IPS DF 6.9 (cell line): Measurements from ENCODE around the gene CUX1.
"Not testable (repeated sequence)": the region's sequence is repeated elsewhere in the genome, so short reads cannot be mapped to it uniquely, and the experiment has no call there.

Experiments used
- DNase-seq: peaks from one replicate; pipeline ENCODE4 v3.0.0-alpha.2; 2013; ENCODE audit warnings: low read depth, low spot score
- H3K27ac ChIP-seq: one replicate; pipeline ENCODE4 v1.5.1; 2013; ENCODE audit warnings: low read length, control low read depth
- H3K27me3 ChIP-seq: 2 replicates; pipeline ENCODE4 v1.6.1; 2013; ENCODE audit warnings: mild to moderate bottlenecking, low read length; ENCODE audit not compliant: control insufficient read depth, insufficient read depth
- H3K36me3 ChIP-seq: 2 replicates; pipeline ENCODE4 v1.6.1; 2013; ENCODE audit warnings: low read length; ENCODE audit not compliant: control insufficient read depth, insufficient read depth
- H3K4me1 ChIP-seq: 2 replicates; pipeline ENCODE4 v1.6.1; 2013; ENCODE audit warnings: low read length; ENCODE audit not compliant: control insufficient read depth, insufficient read depth
- H3K4me3 ChIP-seq: 2 replicates; pipeline ENCODE4 v1.5.1; 2013; ENCODE audit warnings: mild to moderate bottlenecking, low read length
- H3K9me3 ChIP-seq: 2 replicates; pipeline ENCODE4 v1.6.1; 2013; ENCODE audit warnings: low read length, inconsistent platforms; ENCODE audit not compliant: control insufficient read depth, insufficient read depth
- WGBS: extraction: QIAGEN DNeasy Blood & Tissue Kit; methylation state at CpG from one replicate; pipeline ENCODE4 v1.1.7; 2013; ENCODE audit warnings: mixed read lengths, missing lambda C conversion rate; ENCODE audit not compliant: insufficient read length, insufficient coverage; 5-methylcytosine and 5-hydroxymethylcytosine counted together

Gene CUX1

DNA sequence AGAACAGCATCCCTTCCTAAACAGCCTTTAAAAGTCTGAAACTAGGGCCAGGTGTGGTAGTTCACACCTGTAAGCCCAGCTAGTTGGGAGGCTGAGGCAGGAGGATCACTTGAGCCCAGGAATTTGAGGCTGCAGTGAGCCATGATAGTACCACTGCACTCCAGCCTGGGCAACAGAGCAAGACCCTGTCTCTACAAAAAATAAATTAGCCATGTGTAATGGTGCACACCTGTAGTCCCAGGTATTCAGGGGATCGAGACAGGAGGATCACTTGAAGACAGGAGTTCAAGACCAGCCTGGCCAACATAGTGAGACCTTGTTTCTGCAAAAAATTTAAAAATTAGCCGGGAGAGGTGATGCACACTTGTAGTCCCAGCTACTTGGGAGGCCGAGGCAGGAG is 325.0 kb downstream of the CUX1 start:
- not testable (repeated sequence) for DNase-seq, H3K4me1 ChIP-seq, H3K4me3 ChIP-seq, H3K36me3 ChIP-seq, H3K27me3 ChIP-seq, H3K9me3 ChIP-seq, H3K27ac ChIP-seq
- no CpG with 5 or more reads among the region's 3 CpGs for WGBS

DNA sequence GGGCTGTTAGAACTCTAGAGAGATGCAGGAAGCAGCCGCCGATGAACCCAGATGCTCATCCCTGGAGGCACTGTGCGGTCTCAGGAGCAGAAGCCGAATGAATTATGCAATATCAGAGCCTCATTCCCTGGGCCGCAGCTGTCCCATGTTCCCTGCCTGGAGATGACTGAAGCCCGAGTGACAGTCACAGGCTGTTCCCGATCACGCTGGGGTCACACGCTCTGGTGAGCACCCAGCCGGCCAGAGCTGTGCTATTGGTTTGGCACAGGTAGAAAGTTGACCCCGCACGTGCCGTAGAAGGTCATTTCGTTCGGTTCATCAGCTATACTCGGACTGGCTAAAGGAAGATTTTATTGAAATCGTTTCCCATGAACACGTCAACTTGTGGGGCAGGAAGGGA is 328.7 kb downstream of the CUX1 start:
- no peaks in the 10 kb centered on the region for H3K36me3 ChIP-seq

DNA sequence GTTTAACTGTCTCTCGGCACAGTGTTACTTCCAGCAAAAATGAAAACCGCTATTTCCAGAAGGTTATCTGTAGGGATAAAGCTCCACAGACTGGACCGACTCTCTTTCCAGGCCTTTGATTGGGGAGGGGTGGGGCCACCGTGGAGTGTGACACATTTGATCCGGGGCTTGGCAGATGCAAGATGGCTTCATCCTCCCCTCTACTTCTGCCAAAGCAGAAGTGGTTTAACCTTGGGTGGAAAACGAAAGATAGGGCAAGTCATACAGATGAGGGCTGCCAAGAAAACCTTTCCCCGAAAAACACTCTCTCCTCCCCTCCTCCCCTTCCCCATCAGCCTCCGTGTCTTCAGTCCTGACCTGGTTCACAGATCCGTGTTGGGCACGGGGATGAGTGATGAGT is 329.6 kb downstream of the CUX1 start:
- Histone ChIP-seq H3K9me3 (no peaks in the 10 kb centered on the region), H3K4me3 (no peak overlapping the region), H3K27ac (no peak overlapping the region), H3K27me3 (no peaks in the 10 kb centered on the region), H3K36me3 (no peaks in the 10 kb centered on the region), H3K4me1 (no peaks in the 10 kb centered on the region)
- no peak for DNase-seq
- WGBS, result no CpG with 5 or more reads among the region's 10 CpGs

More for the DNA sequence above, 328.7 kb downstream of the CUX1 start:
- Histone ChIP-seq H3K4me3 (no peak overlapping the region), H3K27ac (no peak overlapping the region), H3K9me3 (no peaks in the 10 kb centered on the region), H3K27me3 (no peaks in the 10 kb centered on the region), H3K4me1 (no peaks in the 10 kb centered on the region)
- no peak for DNase-seq
- no CpG with 5 or more reads among the region's 18 CpGs for WGBS

GRCh38 chr7:102148799-102149198 is 331.4 kb downstream of the CUX1 start:
- DNase-seq, result no peak
- Histone ChIP-seq H3K4me3 (no peak overlapping the region), H3K4me1 (peaks cover 3% of the 10 kb centered on the region; the same call in 1 of the 2 replicates), H3K27ac (no peak overlapping the region), H3K9me3 (no peaks in the 10 kb centered on the region), H3K36me3 (no peaks in the 10 kb centered on the region), H3K27me3 (no peaks in the 10 kb centered on the region)
- no CpG with 5 or more reads among the region's 9 CpGs for WGBS

DNA sequence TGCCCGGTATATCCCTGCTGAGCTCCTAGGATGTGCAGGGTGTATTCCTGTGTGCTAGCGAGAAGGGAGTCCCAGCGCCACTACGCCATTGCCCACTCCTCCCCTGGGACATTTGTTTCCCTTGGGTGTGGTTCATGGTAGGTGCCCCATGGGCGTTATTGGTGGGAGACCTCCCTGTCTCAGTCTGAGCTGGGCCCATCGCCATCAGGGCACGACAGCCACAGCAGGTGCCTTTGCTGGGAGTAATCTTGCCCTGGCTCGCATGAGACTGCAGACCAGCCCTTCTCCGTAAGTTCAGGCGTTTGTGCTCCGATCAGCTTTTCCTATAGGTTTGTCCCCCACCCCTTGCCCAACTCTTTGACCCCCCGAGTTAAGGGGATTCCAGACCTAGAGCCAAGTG is 332.0 kb downstream of the CUX1 start:
- Histone ChIP-seq H3K4me1 (peaks cover 3% of the 10 kb centered on the region; the same call in 1 of the 2 replicates), H3K36me3 (no peaks in the 10 kb centered on the region), H3K9me3 (no peaks in the 10 kb centered on the region), H3K27ac (no peak overlapping the region), H3K27me3 (no peaks in the 10 kb centered on the region), H3K4me3 (no peak overlapping the region)
- DNase-seq, result no peak
- WGBS, result no CpG with 5 or more reads among the region's 12 CpGs

DNA sequence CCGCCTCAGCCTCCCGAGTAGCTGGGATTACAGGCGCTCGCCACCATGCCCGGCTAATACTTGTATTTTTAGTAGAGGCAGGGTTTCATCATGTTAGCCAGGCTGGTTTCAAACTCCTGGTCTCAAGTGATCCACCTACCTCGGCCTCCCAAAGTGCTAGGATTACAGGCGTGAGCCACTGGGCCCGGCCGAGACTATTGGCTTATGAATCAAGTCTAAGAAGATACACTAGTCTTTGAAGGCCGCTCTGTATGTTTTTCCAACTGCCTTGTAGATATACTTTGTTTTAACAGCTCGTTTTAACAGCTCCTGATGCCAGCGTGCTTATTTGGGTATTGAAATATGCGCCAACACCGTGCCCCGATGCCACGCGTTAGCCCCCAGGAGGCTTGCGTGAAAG is 332.8 kb downstream of the CUX1 start:
- Histone ChIP-seq H3K36me3 (no peaks in the 10 kb centered on the region), H3K4me1 (peaks cover 3% of the 10 kb centered on the region; the same call in 1 of the 2 replicates), H3K27me3 (no peaks in the 10 kb centered on the region), H3K4me3 (no peak overlapping the region), H3K27ac (no peak overlapping the region), H3K9me3 (no peaks in the 10 kb centered on the region)
- no peak for DNase-seq
- no CpG with 5 or more reads among the region's 18 CpGs for WGBS

DNA sequence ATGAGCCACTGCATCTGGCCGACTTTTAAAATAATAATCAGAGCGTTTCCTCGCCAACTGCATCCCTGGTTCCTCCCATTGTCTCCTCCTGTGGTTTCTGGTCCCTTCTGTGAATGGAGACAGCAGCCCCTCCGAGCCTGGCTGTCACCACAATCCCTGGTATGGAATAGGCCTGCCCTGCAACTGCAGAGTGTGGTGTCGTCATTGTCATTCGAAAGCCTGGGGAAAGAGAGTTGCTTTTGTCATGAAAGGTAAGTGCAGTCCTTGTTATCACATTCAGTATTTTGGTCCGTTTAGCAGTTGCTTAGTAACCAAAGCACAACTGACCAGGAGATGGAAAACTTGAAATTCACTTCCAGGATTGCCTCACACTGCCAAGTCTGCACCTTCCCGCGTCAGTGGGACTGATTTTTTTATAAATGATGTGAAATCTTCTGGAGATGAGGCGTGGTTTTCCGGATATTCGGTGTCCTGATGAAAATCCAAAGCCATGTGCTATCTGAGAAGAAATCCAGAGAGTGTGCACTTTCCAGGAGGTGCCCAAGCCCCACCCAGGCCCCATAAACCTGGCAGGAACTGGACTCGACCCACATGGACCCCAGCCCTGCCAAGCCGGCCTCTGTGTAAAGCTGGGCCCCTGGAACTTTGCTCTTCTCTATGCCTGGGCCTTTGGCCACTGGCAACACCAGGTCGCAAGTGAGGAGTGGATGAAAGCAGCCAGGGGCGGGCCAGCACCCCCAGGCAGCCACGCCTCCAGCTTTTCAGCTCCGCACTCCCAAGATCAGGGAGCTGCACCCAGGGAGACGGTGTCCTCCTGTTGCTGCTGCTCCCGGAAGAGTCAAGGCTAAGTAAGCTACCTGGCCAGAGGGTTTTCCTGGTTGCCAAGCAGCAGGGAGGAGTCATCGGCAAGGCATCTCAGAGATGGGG is 335.5 kb downstream of the CUX1 start:
- Histone ChIP-seq H3K36me3 (no peaks in the 10 kb centered on the region), H3K4me1 (peaks cover 3% of the 10 kb centered on the region; the same call in 1 of the 2 replicates), H3K9me3 (no peaks in the 10 kb centered on the region), H3K27me3 (no peaks in the 10 kb centered on the region), H3K27ac (no peak overlapping the region), H3K4me3 (no peak overlapping the region)
- no CpG with 5 or more reads among the region's 21 CpGs for WGBS
- peak; percentile 79 for DNase-seq

DNA sequence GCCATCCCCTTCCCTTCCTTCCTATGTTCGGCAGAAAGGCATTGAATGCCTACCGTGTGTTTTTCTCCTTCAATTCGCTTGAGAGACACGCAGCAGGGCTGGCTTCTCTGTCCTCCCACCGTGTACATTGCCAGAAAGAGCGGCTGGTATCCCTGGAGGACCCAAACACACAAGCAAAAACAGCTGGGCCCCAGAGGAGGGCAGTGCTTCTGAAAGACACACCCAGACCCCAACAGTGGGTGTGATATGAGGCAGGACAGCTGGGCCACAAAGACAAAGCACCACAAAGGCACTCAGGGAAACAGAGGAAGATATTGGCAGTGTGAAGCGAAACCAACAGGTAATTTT is 336.1 kb downstream of the CUX1 start:
- peaks cover 3% of the 10 kb centered on the region; the same call in 1 of the 2 replicates for H3K4me1 ChIP-seq
- H3K4me3 ChIP-seq, result no peak overlapping the region
- DNase-seq, result no peak
- H3K27me3 ChIP-seq, result no peaks in the 10 kb centered on the region
- WGBS, result no CpG with 5 or more reads among the region's 7 CpGs
- H3K27ac ChIP-seq, result no peak overlapping the region
- H3K36me3 ChIP-seq, result no peaks in the 10 kb centered on the region
- no peaks in the 10 kb centered on the region for H3K9me3 ChIP-seq

DNA sequence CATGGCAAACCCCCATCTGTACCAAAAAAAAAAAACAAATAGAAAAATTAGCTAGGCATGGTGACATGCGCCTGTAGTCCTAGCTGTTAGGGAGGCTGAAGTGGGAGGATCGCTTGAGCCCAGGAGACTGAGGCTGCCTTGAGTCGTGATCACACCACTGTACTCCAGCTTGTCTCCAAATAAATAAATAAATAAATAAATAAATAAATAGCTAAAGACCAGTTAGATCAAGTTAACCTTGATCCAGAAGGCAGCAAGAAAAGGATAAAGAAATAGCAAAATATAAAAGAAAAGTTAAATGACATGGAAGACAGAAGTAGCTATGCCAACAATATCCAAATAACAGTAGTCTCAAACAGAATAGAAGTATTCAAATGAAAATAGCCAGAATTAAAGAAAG is 337.0 kb downstream of the CUX1 start:
- peaks cover 3% of the 10 kb centered on the region; the same call in 1 of the 2 replicates for H3K4me1 ChIP-seq
- no CpG with 5 or more reads among the region's 3 CpGs for WGBS

GRCh38 chr7:102155821-102156441 is 338.5 kb downstream of the CUX1 start:
- no CpG with 5 or more reads among the region's 10 CpGs for WGBS
- Histone ChIP-seq H3K4me1 (peaks cover 3% of the 10 kb centered on the region; the same call in 1 of the 2 replicates), H3K4me3 (no peak overlapping the region), H3K9me3 (no peaks in the 10 kb centered on the region), H3K36me3 (no peaks in the 10 kb centered on the region), H3K27me3 (no peaks in the 10 kb centered on the region), H3K27ac (no peak overlapping the region)
- no peak for DNase-seq

More for the DNA sequence above, 337.0 kb downstream of the CUX1 start:
- Histone ChIP-seq H3K4me3 (no peak overlapping the region), H3K27ac (no peak overlapping the region), H3K27me3 (no peaks in the 10 kb centered on the region), H3K9me3 (no peaks in the 10 kb centered on the region), H3K36me3 (no peaks in the 10 kb centered on the region)
- no peak for DNase-seq
